Adipose tissue (tissue), 3 donors: ENCODE data around the gene PCDHGA7. TPM values are rescaled to one million over a fixed set of nuclear protein-coding genes. Genes with fewer than 3 reads are reported as not detected.
"Not testable (repeated sequence)": the region's sequence is repeated elsewhere in the genome, so short reads cannot be mapped to it uniquely, and the experiment has no call there.

Source experiments
- H3K27ac ChIP-seq: one replicate; pipeline ENCODE4 v1.5.1; 2013; ENCODE audit warnings: low read depth, low read length
- WGBS, 3 donors: extraction: QIAGEN DNeasy Blood & Tissue Kit; methylation state at CpG; one replicate each; pipeline ENCODE4 v1.1.7; 2013; 5-methylcytosine and 5-hydroxymethylcytosine counted together
- polyA plus RNA-seq, 3 donors: library from polyadenylated mRNA; stranded (reverse); fragments of 200-250 nt; gene quantifications; one replicate each; pipeline ENCODE4 v1.2.3, GENCODE V29; 2013
- donor health status: healthy with polysubstance abuse.
- donor health status: Bipolar disorder and iron deficiency.
- donor health status: healthy.

PCDHGA7 gene
- polyA plus RNA-seq, 3 donors, result 0.11 to 0.38 (median 0.31) TPM

DNA sequence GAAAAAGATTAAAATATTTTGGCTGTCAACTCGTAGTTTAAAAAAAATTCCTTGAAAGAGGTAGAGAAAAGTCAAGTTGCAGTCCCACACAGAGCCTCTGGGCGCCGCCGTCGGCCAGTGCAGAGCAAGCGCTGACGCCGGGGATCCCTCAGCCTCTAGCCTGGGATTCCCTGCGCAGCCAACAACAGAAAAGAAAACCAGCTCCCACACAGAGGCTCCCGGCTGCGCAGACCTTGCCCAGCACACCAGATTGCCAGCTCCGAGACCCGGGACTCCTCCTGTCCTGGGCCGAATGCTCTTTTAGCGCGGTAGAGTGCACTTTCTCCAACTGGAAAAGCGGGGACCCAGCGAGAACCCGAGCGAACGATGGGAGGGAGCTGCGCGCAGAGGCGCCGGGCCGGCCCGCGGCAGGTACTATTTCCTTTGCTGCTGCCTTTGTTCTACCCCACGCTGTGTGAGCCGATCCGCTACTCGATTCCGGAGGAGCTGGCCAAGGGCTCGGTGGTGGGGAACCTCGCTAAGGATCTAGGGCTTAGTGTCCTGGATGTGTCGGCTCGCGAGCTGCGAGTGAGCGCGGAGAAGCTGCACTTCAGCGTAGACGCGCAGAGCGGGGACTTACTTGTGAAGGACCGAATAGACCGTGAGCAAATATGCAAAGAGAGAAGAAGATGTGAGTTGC, 35.1 kb downstream of the PCDHGA7 start, which contains the start of gene PCDHGB7:
Gene PCDHGB7 (plus strand): TSS at position 184 of the 679 bp plus-strand sequence. CDS start 183 bp downstream, at position 367.
- 6 to 10% (median 7%) methylated on average over 39 to 47 of the region's 47 CpGs for WGBS, 3 donors
- not testable (repeated sequence) for H3K27ac ChIP-seq

DNA sequence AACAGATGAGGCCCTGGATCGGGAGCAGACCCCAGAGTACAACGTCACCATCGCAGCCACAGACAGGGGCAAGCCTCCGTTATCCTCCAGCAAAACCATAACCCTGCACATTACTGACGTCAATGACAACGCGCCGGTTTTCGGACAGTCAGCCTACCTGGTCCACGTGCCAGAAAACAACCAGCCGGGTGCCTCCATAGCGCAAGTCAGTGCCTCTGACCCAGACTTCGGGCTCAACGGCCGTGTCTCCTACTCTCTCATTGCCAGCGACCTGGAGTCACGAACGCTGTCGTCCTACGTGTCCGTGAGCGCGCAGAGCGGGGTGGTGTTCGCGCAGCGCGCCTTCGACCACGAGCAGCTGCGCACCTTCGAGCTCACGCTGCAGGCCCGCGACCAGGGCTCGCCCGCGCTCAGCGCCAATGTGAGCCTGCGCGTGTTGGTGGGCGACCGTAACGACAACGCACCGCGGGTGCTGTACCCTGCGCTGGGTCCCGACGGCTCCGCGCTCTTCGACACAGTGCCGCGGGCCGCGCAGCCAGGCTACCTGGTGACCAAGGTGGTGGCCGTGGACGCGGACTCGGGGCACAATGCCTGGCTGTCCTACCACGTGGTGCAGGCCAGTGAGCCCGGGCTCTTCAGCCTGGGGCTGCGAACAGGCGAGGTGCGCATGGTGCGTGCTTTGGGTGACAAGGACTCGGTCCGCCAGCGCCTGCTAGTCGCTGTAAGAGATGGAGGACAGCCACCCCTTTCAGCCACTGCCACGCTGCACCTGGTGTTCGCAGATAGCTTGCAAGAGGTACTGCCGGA, 36.7 kb downstream of the PCDHGA7 start:
- H3K27ac ChIP-seq, result no peak overlapping the region

DNA sequence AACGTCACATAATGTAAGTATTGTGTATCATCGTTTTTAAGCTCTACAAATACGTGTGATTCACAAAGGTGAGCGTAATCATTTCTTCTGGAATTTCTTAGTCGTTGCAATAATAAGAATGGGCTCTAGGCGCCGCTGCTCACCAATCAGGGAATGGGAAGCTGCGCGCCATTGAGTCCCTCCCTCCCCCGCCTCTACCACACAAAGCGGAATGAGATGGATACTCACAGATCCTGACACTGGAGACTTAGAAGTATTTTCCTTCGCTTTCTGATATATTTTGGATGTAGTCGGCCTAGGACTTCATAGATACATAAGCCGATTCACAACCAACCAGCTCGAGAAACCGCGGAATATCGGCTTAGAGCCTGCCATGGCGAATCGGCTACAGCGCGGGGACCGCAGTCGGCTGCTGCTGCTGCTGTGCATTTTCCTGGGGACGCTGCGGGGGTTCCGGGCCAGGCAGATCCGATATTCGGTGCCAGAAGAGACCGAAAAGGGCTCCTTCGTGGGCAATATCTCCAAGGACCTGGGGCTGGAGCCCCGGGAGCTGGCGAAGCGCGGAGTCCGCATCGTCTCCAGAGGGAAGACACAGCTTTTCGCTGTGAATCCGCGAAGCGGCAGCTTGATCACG, 38.4 kb downstream of the PCDHGA7 start, which contains the start of gene PCDHGA11:
Gene PCDHGA11 (plus strand): TSS at position 197 of the 634 bp plus-strand sequence. CDS start 177 bp downstream, at position 374.
- WGBS, 3 donors, result 9 to 11% (median 10%) methylated on average over 42 of the region's 42 CpGs
- no peak within 1 kb of the TSS for H3K27ac ChIP-seq

More for the DNA sequence above, 36.7 kb downstream of the PCDHGA7 start:
- WGBS, 3 donors, result 21 to 31% (median 30%) methylated on average over 74 of the region's 74 CpGs

DNA sequence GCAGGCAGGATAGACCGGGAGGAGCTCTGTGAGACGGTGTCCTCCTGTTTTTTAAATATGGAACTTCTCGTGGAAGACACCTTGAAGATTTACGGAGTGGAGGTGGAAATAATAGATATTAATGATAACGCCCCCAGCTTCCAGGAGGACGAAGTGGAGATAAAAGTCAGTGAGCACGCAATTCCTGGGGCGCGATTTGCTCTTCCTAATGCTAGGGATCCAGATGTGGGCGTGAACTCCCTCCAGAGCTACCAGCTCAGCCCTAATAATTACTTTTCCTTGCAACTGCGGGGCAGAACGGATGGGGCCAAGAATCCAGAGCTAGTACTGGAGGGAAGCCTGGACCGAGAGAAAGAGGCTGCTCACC, 38.9 kb downstream of the PCDHGA7 start:
- no peak overlapping the region for H3K27ac ChIP-seq
- 8 to 13% (median 13%) methylated on average over 13 of the region's 13 CpGs for WGBS, 3 donors

DNA sequence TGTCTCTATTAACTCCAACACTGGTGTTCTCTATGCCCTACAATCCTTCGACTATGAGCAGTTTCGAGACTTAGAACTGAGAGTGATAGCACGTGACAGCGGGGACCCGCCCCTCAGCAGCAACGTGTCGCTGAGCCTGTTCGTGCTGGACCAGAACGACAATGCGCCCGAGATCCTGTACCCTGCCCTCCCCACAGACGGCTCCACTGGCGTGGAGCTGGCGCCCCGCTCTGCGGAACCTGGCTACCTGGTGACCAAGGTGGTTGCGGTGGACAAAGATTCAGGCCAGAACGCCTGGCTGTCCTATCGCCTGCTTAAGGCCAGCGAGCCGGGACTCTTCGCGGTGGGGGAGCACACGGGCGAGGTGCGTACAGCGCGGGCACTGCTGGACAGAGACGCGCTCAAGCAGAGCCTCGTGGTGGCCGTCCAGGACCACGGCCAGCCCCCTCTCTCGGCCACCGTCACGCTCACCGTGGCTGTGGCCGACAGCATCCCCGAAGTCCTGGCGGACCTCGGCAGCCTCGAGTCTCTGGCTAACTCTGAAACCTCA, 40.3 kb downstream of the PCDHGA7 start:
- WGBS, 3 donors, result 16 to 25% (median 23%) methylated on average over 35 to 42 of the region's 42 CpGs
- H3K27ac ChIP-seq, result no peak overlapping the region

DNA sequence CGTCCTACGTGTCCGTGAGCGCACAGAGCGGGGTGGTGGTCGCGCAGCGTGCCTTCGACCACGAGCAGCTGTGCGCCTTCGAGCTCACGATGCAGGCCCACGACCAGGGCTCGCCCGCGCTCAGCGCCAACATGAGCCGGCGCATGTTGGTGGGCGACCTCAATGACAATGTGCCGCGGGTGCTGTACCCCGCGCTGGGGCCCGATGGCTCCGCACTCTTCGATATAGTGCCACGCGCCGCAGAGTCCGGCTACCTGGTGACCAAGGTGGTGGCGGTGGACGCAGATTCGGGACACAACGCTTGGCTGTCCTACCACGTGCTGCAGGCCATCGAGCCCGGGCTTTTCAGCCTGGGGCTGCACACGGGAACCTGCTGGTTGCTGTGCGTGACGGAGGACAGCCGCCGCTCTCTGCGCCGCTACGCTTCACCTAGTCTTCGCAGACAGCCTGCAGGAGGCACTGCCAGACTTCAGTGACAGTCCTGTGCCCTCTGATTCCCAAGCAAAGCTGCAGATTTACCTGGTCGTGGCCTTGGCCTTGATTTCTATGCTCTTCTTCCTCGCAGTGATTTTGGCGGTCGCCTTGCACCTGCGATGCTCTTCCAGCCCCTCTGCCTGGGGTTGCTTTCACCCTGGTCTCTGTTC, 45.4 kb downstream of the PCDHGA7 start:
- H3K27ac ChIP-seq, result no peak overlapping the region
- 34 to 46% (median 43%) methylated on average over 53 of the region's 53 CpGs for WGBS, 3 donors

DNA sequence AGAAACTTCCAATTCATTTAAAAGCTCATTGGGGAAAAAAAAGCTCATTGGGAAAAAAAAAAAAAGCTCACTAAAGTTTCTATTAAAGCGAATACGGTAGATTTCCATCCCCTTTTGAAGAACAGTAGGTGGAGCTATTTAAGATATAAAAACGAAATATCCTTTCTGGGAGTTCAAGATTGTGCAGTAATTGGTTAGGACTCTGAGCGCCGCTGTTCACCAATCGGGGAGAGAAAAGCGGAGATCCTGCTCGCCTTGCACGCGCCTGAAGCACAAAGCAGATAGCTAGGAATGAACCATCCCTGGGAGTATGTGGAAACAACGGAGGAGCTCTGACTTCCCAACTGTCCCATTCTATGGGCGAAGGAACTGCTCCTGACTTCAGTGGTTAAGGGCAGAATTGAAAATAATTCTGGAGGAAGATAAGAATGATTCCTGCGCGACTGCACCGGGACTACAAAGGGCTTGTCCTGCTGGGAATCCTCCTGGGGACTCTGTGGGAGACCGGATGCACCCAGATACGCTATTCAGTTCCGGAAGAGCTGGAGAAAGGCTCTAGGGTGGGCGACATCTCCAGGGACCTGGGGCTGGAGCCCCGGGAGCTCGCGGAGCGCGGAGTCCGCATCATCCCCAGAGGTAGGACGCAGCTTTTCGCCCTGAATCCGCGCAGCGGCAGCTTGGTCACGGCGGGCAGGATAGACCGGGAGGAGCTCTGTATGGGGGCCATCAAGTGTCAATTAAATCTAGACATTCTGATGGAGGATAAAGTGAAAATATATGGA, 48.0 kb downstream of the PCDHGA7 start, which contains the start of gene PCDHGA12:
Gene PCDHGA12 (plus strand): TSS at position 176 of the 782 bp plus-strand sequence. CDS start 253 bp downstream, at position 429.
- no peak within 1 kb of the TSS for H3K27ac ChIP-seq
- 7 to 12% (median 11%) methylated on average over 33 of the region's 33 CpGs for WGBS, 3 donors

DNA sequence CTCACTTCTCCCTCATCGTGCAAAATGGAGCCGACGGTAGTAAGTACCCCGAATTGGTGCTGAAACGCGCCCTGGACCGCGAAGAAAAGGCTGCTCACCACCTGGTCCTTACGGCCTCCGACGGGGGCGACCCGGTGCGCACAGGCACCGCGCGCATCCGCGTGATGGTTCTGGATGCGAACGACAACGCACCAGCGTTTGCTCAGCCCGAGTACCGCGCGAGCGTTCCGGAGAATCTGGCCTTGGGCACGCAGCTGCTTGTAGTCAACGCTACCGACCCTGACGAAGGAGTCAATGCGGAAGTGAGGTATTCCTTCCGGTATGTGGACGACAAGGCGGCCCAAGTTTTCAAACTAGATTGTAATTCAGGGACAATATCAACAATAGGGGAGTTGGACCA, 48.7 kb downstream of the PCDHGA7 start:
- H3K27ac ChIP-seq, result no peak overlapping the region
- 9 to 14% (median 13%) methylated on average over 37 of the region's 37 CpGs for WGBS, 3 donors

DNA sequence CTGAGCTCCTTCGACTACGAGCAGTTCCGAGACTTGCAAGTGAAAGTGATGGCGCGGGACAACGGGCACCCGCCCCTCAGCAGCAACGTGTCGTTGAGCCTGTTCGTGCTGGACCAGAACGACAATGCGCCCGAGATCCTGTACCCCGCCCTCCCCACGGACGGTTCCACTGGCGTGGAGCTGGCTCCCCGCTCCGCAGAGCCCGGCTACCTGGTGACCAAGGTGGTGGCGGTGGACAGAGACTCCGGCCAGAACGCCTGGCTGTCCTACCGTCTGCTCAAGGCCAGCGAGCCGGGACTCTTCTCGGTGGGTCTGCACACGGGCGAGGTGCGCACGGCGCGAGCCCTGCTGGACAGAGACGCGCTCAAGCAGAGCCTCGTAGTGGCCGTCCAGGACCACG, 49.8 kb downstream of the PCDHGA7 start:
- not testable (repeated sequence) for H3K27ac ChIP-seq
- 25 to 35% (median 31%) methylated on average over 25 to 38 of the region's 38 CpGs for WGBS, 3 donors

DNA sequence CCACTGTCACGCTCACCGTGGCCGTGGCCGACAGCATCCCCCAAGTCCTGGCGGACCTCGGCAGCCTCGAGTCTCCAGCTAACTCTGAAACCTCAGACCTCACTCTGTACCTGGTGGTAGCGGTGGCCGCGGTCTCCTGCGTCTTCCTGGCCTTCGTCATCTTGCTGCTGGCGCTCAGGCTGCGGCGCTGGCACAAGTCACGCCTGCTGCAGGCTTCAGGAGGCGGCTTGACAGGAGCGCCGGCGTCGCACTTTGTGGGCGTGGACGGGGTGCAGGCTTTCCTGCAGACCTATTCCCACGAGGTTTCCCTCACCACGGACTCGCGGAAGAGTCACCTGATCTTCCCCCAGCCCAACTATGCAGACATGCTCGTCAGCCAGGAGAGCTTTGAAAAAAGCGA, 50.2 kb downstream of the PCDHGA7 start:
- WGBS, 3 donors, result 18 to 29% (median 28%) methylated on average over 25 to 29 of the region's 29 CpGs
- not testable (repeated sequence) for H3K27ac ChIP-seq

DNA sequence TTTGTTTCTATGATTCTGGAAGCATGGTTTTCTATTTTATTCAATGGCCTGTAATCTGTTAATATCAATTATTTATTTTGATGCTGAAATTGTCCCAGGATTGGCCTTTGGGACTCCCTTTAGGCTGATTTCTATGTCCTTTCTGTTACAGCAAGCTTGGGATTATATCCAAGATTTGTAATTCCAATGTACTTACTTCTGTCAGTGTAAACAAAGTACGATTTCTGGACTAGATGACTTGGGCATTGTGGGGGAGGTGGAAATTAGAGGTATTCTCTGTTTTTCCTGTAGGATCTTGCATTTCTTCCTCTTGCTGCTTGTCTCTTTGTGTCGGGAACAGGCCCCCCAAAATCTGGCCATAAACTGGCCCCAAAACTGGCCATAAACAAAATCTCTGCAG, 51.5 kb downstream of the PCDHGA7 start:
- 68 to 80% (median 76%) methylated on average over 2 of the region's 2 CpGs for WGBS, 3 donors
- no peak overlapping the region for H3K27ac ChIP-seq

Other genes with a start within 250 kb of the PCDHGA7 start
- gene PCDHB5, start 247.5 kb upstream of the PCDHGA7 start, polyA plus RNA-seq, result 1 to 10 TPM; 1.3 to 5.8 (median 1.6) TPM
- under 1 TPM in 2 of 3 donors, not detected in 1; 0.33 to 0.46 TPM for gene PCDHB6, start 232.7 kb upstream of the PCDHGA7 start, polyA plus RNA-seq
- 1 to 10 TPM in 1 of 3 donors, under 1 TPM in 2; 0.20 to 1.5 (median 0.79) TPM for gene PCDHB7, start 210.1 kb upstream of the PCDHGA7 start, polyA plus RNA-seq
- gene PCDHB8, start 205.0 kb upstream of the PCDHGA7 start, polyA plus RNA-seq, result 1 to 10 TPM in 1 of 3 donors, under 1 TPM in 1, not detected in 1; 0.42 to 1.2 TPM
- 1 to 10 TPM in 1 of 3 donors, under 1 TPM in 2; 0.72 to 1.4 (median 0.90) TPM for gene PCDHB16, start 200.4 kb upstream of the PCDHGA7 start, polyA plus RNA-seq
- gene PCDHB9, start 195.6 kb upstream of the PCDHGA7 start, polyA plus RNA-seq, result under 1 TPM; 0.38 to 0.88 (median 0.79) TPM
- 1 to 10 TPM in 1 of 3 donors, under 1 TPM in 2; 0.41 to 1.1 (median 0.67) TPM for gene PCDHB10, start 190.4 kb upstream of the PCDHGA7 start, polyA plus RNA-seq
- 1 to 10 TPM in 2 of 3 donors, under 1 TPM in 1; 0.45 to 1.4 (median 1.0) TPM for gene PCDHB11, start 183.1 kb upstream of the PCDHGA7 start, polyA plus RNA-seq
- 1 to 10 TPM in 2 of 3 donors, under 1 TPM in 1; 0.81 to 1.2 (median 1.2) TPM for gene PCDHB12, start 174.0 kb upstream of the PCDHGA7 start, polyA plus RNA-seq
- 1 to 10 TPM in 2 of 3 donors, under 1 TPM in 1; 0.34 to 1.7 (median 1.3) TPM for gene PCDHB13, start 168.8 kb upstream of the PCDHGA7 start, polyA plus RNA-seq
- 1 to 10 TPM; 1.3 to 2.5 (median 1.4) TPM for gene PCDHB14, start 159.4 kb upstream of the PCDHGA7 start, polyA plus RNA-seq
- gene PCDHB15, start 137.3 kb upstream of the PCDHGA7 start, polyA plus RNA-seq, result 1 to 10 TPM in 2 of 3 donors, under 1 TPM in 1; 0.79 to 3.2 (median 2.0) TPM
- under 1 TPM in 1 of 3 donors, not detected in 2; 0.03 TPM for gene SLC25A2, start 78.7 kb upstream of the PCDHGA7 start, polyA plus RNA-seq
- 10 to 100 TPM; 32.2 to 62.0 (median 59.1) TPM for gene TAF7, start 62.0 kb upstream of the PCDHGA7 start, polyA plus RNA-seq
- gene PCDHGA1, start 52.2 kb upstream of the PCDHGA7 start, polyA plus RNA-seq, result under 1 TPM in 2 of 3 donors, not detected in 1; 0.10 to 0.25 TPM
- gene PCDHGA2, start 44.0 kb upstream of the PCDHGA7 start, polyA plus RNA-seq, result 1 to 10 TPM in 1 of 3 donors, under 1 TPM in 2; 0.56 to 1.3 (median 0.89) TPM
- gene PCDHGA3, start 38.9 kb upstream of the PCDHGA7 start, polyA plus RNA-seq, result under 1 TPM; 0.45 to 0.82 (median 0.54) TPM
- under 1 TPM; 0.11 to 0.36 (median 0.30) TPM for gene PCDHGB1, start 32.6 kb upstream of the PCDHGA7 start, polyA plus RNA-seq
- gene PCDHGA4, start 27.7 kb upstream of the PCDHGA7 start, polyA plus RNA-seq, result under 1 TPM; 0.34 to 0.98 (median 0.82) TPM
- gene PCDHGB2, start 22.7 kb upstream of the PCDHGA7 start, polyA plus RNA-seq, result under 1 TPM; 0.58 to 0.90 (median 0.71) TPM
- gene PCDHGA5, start 18.6 kb upstream of the PCDHGA7 start, polyA plus RNA-seq, result under 1 TPM; 0.34 to 0.52 (median 0.43) TPM
- under 1 TPM; 0.34 to 0.52 (median 0.40) TPM for gene PCDHGB3, start 12.5 kb upstream of the PCDHGA7 start, polyA plus RNA-seq
- 1 to 10 TPM in 1 of 3 donors, under 1 TPM in 2; 0.45 to 1.3 (median 0.83) TPM for gene PCDHGA6, start 8.9 kb upstream of the PCDHGA7 start, polyA plus RNA-seq
- 1 to 10 TPM in 1 of 3 donors, under 1 TPM in 2; 0.34 to 1.2 (median 0.60) TPM for gene PCDHGB4, start 5.0 kb downstream of the PCDHGA7 start, polyA plus RNA-seq
- under 1 TPM; 0.07 to 0.45 (median 0.10) TPM for gene PCDHGA8, start 9.9 kb downstream of the PCDHGA7 start, polyA plus RNA-seq
- 1 to 10 TPM in 2 of 3 donors, under 1 TPM in 1; 0.11 to 3.1 (median 2.3) TPM for gene PCDHGB5, start 15.2 kb downstream of the PCDHGA7 start, polyA plus RNA-seq
- gene PCDHGA9, start 20.0 kb downstream of the PCDHGA7 start, polyA plus RNA-seq, result under 1 TPM; 0.51 to 0.89 (median 0.67) TPM
- 1 to 10 TPM; 1.0 to 2.4 (median 1.0) TPM for gene PCDHGB6, start 25.3 kb downstream of the PCDHGA7 start, polyA plus RNA-seq
- gene PCDHGA10, start 30.2 kb downstream of the PCDHGA7 start, polyA plus RNA-seq, result 1 to 10 TPM in 1 of 3 donors, under 1 TPM in 2; 0.64 to 1.8 (median 0.79) TPM
- gene PCDHGB7, start 34.9 kb downstream of the PCDHGA7 start, polyA plus RNA-seq, result 1 to 10 TPM; 2.3 to 4.9 (median 2.6) TPM
- 1 to 10 TPM in 1 of 3 donors, under 1 TPM in 2; 0.32 to 1.1 (median 0.79) TPM for gene PCDHGA11, start 38.3 kb downstream of the PCDHGA7 start, polyA plus RNA-seq
- gene PCDHGA12, start 47.8 kb downstream of the PCDHGA7 start, polyA plus RNA-seq, result 1 to 10 TPM in 2 of 3 donors, under 1 TPM in 1; 0.48 to 2.0 (median 1.2) TPM
- 100 to 1,000 TPM in 1 of 3 donors, 10 to 100 TPM in 2; 21.7 to 106 (median 37.2) TPM for gene PCDHGC3, start 93.2 kb downstream of the PCDHGA7 start, polyA plus RNA-seq
- gene PCDHGC4, start 102.3 kb downstream of the PCDHGA7 start, polyA plus RNA-seq, result under 1 TPM; 0.05 to 0.34 (median 0.15) TPM
- under 1 TPM; 0.06 to 0.56 (median 0.07) TPM for gene PCDHGC5, start 106.3 kb downstream of the PCDHGA7 start, polyA plus RNA-seq
- 10 to 100 TPM; 30.1 to 33.4 (median 31.9) TPM for gene DIAPH1, start 236.3 kb downstream of the PCDHGA7 start, polyA plus RNA-seq